ENCODE results near the gene IRF3. TPM values are rescaled to one million over a fixed set of nuclear protein-coding genes. Genes with fewer than 3 reads are reported as not detected.

Gene IRF3
- total and polyA plus RNA-seq, 10 of the 15 experiments (the other 5 are each of a cell fraction or from before 2014, with no cell fraction given): 5.5 to 110 (median 63.4) TPM

- SMC1A ChIA-PET (ENCODE audit: uncharacterized antibody, unreplicated experiment): interaction anchor here (0.6 to 2.2 kb wide), 8 partner anchors 11 to 71 kb away, joined by 3 to 9 read pairs (median 6); partner anchors contain the start of gene RRAS
- H3K4me3 ChIP-seq: peak overlapping the region; percentile 99
- in situ Hi-C loops (cut with MboI) (loop anchor here (5.0 kb wide), 1 partner anchor 167 kb away; the partner anchor contains the start of gene RPS11), intact Hi-C loops (cut with micrococcal nuclease; ENCODE audit: unreplicated experiment) (loop anchor here (2.0 kb wide), 1 partner anchor 22 kb away; the partner anchor contains the start of gene SCAF1)
- peaks cover 36% of the 10 kb centered on the region for H3K79me2 ChIP-seq (ENCODE audit: control insufficient read depth, insufficient read depth, low read length)
- peak overlapping the region; percentile 40 for H2AFZ ChIP-seq (ENCODE audit: control insufficient read depth, low read depth, low read length)
- 2% methylated on average over 51 of the region's 53 CpGs for WGBS (ENCODE audit: insufficient coverage, insufficient replicate concordance, low lambda C conversion rate, missing lambda C conversion rate)
- peak overlapping the region; percentile 91 for H3K27ac ChIP-seq (ENCODE audit: control insufficient read depth, insufficient read depth)
- no peak for FAIRE-seq
- RAD21 ChIA-PET (ENCODE audit: unreplicated experiment): interaction anchor here (0.6 to 3.4 kb wide), 9 partner anchors 9 to 224 kb away, joined by 3 to 34 read pairs (median 5); partner anchors contain the start of genes NOSIP, PRMT1, RRAS and SCAF1
- peaks cover 4% of the 10 kb centered on the region for H4K20me1 ChIP-seq (ENCODE audit: control insufficient read depth, insufficient read depth)
- no peaks in the 10 kb centered on the region for H3K9me3 ChIP-seq (replicated peaks; ENCODE audit: control insufficient read depth, insufficient read depth, low read length)
- no peak for DNase-seq (ENCODE audit: low read depth, low spot score)
- CTCF ChIA-PET: interaction anchor here (0.6 to 5.5 kb wide), 7 partner anchors 11 to 706 kb away, joined by 3 to 80 read pairs (median 7); partner anchors contain the start of genes PRMT1, RRAS and SCAF1
- peaks cover 12 to 20% of the 10 kb centered on the region in 2 experiments for H3K36me3 ChIP-seq (ENCODE audit: control insufficient read depth in 2 of 2, insufficient read depth in 2 of 2, low read length in 1 of 2)
- ATAC-seq: peak; percentile 83
- H3K4me1 ChIP-seq (ENCODE audit: control insufficient read depth, insufficient read depth, low read length): peaks cover 14% of the 10 kb centered on the region
- no peaks in the 10 kb centered on the region for H3K27me3 ChIP-seq (replicated peaks in 1 of 2; ENCODE audit: control insufficient read depth in 2 of 2, insufficient read depth in 2 of 2, low read length in 1 of 2)
- POLR2A ChIA-PET: interaction anchor here (0.6 to 6.0 kb wide), 14 partner anchors 12 to 536 kb away, joined by 3 to 126 read pairs (median 5); partner anchors contain the start of genes AP2A1, MED25, NOSIP and PRMT1
- TSS peak; percentile 75 for BruUV-seq (replicated peaks)
- H3K4me2 ChIP-seq (ENCODE audit: control insufficient read depth, insufficient read depth): peak overlapping the region; percentile 91
- peak overlapping the region; percentile 97 for H3K9ac ChIP-seq (ENCODE audit: control insufficient read depth, insufficient read depth, low read length)
- no peak for TF ChIP-seq SREBF2 (IDR thresholded peaks at IDR 0.05; ENCODE audit: low read length)
- no peak for TF ChIP-seq POU2F2 (IDR thresholded peaks at IDR 0.05; ENCODE audit: borderline replicate concordance, low read depth, low read length)
- no peak for TF ChIP-seq ZZZ3 (IDR thresholded peaks at IDR 0.05; ENCODE audit: control insufficient read depth, insufficient read length, low read depth)
- no peak for TF ChIP-seq E4F1 (IDR thresholded peaks at IDR 0.05; ENCODE audit: borderline replicate concordance, partially characterized antibody)
- TF ChIP-seq ZSCAN29 (IDR thresholded peaks at IDR 0.05): no peak
- TF ChIP-seq HSF1 (IDR thresholded peaks at IDR 0.05; ENCODE audit: low read depth, low read length): no peak
- no peak for TF ChIP-seq SMC3 (IDR thresholded peaks at IDR 0.05; ENCODE audit: borderline replicate concordance, low read length)
- TF ChIP-seq ZNF217 (IDR thresholded peaks at IDR 0.05): no peak
- TF ChIP-seq SP1 (IDR thresholded peaks at IDR 0.05; ENCODE audit: low read depth, low read length): no peak
- TF ChIP-seq IRF4 (IDR thresholded peaks at IDR 0.05; ENCODE audit: low read depth, low read length): no peak
- TF ChIP-seq MEF2A (IDR thresholded peaks at IDR 0.05; ENCODE audit: insufficient read depth, low read depth, low read length): no peak
- TF ChIP-seq MYC (IDR thresholded peaks at IDR 0.05; ENCODE audit: insufficient read depth, insufficient read length, insufficient replicate concordance, low read length, severe bottlenecking): no peak
- TF ChIP-seq POLR2AphosphoS5 (IDR thresholded peaks at IDR 0.05; ENCODE audit: low read length): peak; percentile 79; the same call in 1 of the 2 replicates
- TF ChIP-seq CBX5 (IDR thresholded peaks at IDR 0.05; ENCODE audit: low read depth): no peak
- TF ChIP-seq HDAC2 (IDR thresholded peaks at IDR 0.05): no peak
- no peak for TF ChIP-seq NFXL1 (IDR thresholded peaks at IDR 0.05; ENCODE audit: borderline replicate concordance)
- TF ChIP-seq SRF (IDR thresholded peaks at IDR 0.05; ENCODE audit: low read depth in 2 of 2, low read length in 2 of 2): no peak
- no peak for TF ChIP-seq KDM1A (IDR thresholded peaks at IDR 0.05; ENCODE audit: borderline replicate concordance)
- TF ChIP-seq MEF2B (IDR thresholded peaks at IDR 0.05; ENCODE audit: partially characterized antibody, poor library complexity, severe bottlenecking): peak; percentile 11
- no peak for TF ChIP-seq NFIC (IDR thresholded peaks at IDR 0.05; ENCODE audit: low read depth, low read length)
Measured at GRCh38 chr19:49664171-49665035, 1.3 kb downstream of the IRF3 start.
